Mesendoderm (in vitro differentiated cells): ENCODE data around the gene UROD.
A peak's percentile ranks its signal among the peaks of the same experiment; 100 is the strongest.
"Not testable (repeated sequence)": the region's sequence is repeated elsewhere in the genome, so short reads cannot be mapped to it uniquely, and the experiment has no call there.

ENCODE experiments used
- DNase-seq: peaks from one replicate; pipeline ENCODE4 v3.0.0; 2013
- H2AK5ac ChIP-seq: 2 replicates; pipeline ENCODE4 v1.6.1; 2013; ENCODE audit warnings: low read length, inconsistent platforms
- H2BK120ac ChIP-seq: 2 replicates; pipeline ENCODE4 v1.6.1; 2013; ENCODE audit warnings: low read depth, mild to moderate bottlenecking, low read length, moderate library complexity, mixed read lengths
- H2BK15ac ChIP-seq: replicated peaks from 2 replicates; pipeline ENCODE4 v1.6.1; 2013; ENCODE audit warnings: low read depth, mild to moderate bottlenecking, moderate library complexity
- H2BK5ac ChIP-seq: 2 replicates; pipeline ENCODE4 v1.6.1; 2013; ENCODE audit warnings: low read length, inconsistent platforms
- H3K18ac ChIP-seq: 2 replicates; pipeline ENCODE4 v1.6.1; 2013; ENCODE audit warnings: mild to moderate bottlenecking, low read length, mixed read lengths
- H3K23ac ChIP-seq: one replicate; pipeline ENCODE4 v1.6.1; 2013; ENCODE audit warnings: low read length
- H3K27ac ChIP-seq: 2 replicates; pipeline ENCODE4 v1.5.1; 2013; ENCODE audit warnings: low read depth, mild to moderate bottlenecking, inconsistent platforms, low read length, moderate library complexity
- H3K27me3 ChIP-seq: 2 replicates; pipeline ENCODE4 v1.6.1; 2013; ENCODE audit warnings: low read length, control low read depth, mild to moderate bottlenecking, inconsistent platforms; ENCODE audit not compliant: insufficient read depth, poor library complexity
- H3K36me3 ChIP-seq: 2 replicates; pipeline ENCODE4 v1.6.1; 2013; ENCODE audit warnings: low read length, inconsistent platforms; ENCODE audit not compliant: control insufficient read depth, insufficient read depth
- H3K4ac ChIP-seq: one replicate; pipeline ENCODE4 v1.6.1; 2013; ENCODE audit warnings: low read depth, mild to moderate bottlenecking, low read length, moderate library complexity
- H3K4me1 ChIP-seq: 2 replicates; pipeline ENCODE4 v1.6.1; 2013; ENCODE audit warnings: low read depth, low read length, inconsistent platforms; ENCODE audit not compliant: control insufficient read depth
- H3K4me2 ChIP-seq: 2 replicates; pipeline ENCODE4 v1.6.1; 2013; ENCODE audit warnings: low read length
- H3K4me3 ChIP-seq: 2 replicates; pipeline ENCODE4 v1.5.1; 2013; ENCODE audit warnings: mild to moderate bottlenecking, low read length
- H3K56ac ChIP-seq: one replicate; pipeline ENCODE4 v1.6.1; 2013; ENCODE audit warnings: low read length
- H3K79me1 ChIP-seq: 2 replicates; pipeline ENCODE4 v1.6.1; 2013; ENCODE audit warnings: low read length, inconsistent platforms
- H3K79me2 ChIP-seq: 2 replicates; pipeline ENCODE4 v1.6.1; 2013; ENCODE audit warnings: mild to moderate bottlenecking, low read length; ENCODE audit not compliant: control insufficient read depth, insufficient read depth
- H3K9ac ChIP-seq: 2 replicates; pipeline ENCODE4 v1.6.1; 2013; ENCODE audit warnings: low read length, inconsistent platforms
- H4K5ac ChIP-seq: one replicate; pipeline ENCODE4 v1.6.1; 2013; ENCODE audit warnings: low read length
- H4K8ac ChIP-seq: one replicate; pipeline ENCODE4 v1.6.1; 2013; ENCODE audit warnings: low read depth, mild to moderate bottlenecking, control low read depth, low read length, moderate library complexity
- WGBS: extraction: QIAGEN DNeasy Blood & Tissue Kit; methylation state at CpG from one replicate; pipeline ENCODE4 v1.1.7; 2013; ENCODE audit warnings: low lambda C conversion rate, missing lambda C conversion rate; ENCODE audit not compliant: insufficient coverage; ENCODE audit errors: extremely low coverage; 5-methylcytosine and 5-hydroxymethylcytosine counted together

Gene UROD

GRCh38 chr1:44976252-44976651, 35.8 kb upstream of the UROD start:
- no CpG with 5 or more reads among the region's 2 CpGs for WGBS
- no peak overlapping the region for H4K5ac ChIP-seq
- H3K18ac ChIP-seq = no peak overlapping the region
- no peaks in the 10 kb centered on the region for H3K27me3 ChIP-seq
- H2BK5ac ChIP-seq = no peak overlapping the region
- H3K9ac ChIP-seq = no peak overlapping the region
- H2BK15ac ChIP-seq = no peak overlapping the region
- H3K27ac ChIP-seq = no peak overlapping the region
- H3K4ac ChIP-seq = no peak overlapping the region
- H3K23ac ChIP-seq = no peak overlapping the region
- no peaks in the 10 kb centered on the region for H3K36me3 ChIP-seq
- no peak overlapping the region for H3K56ac ChIP-seq
- H2AK5ac ChIP-seq = no peak overlapping the region
- no peak for DNase-seq
- no peak overlapping the region for H2BK120ac ChIP-seq
- H4K8ac ChIP-seq = no peak overlapping the region
- no peaks in the 10 kb centered on the region for H3K4me1 ChIP-seq
- no peaks in the 10 kb centered on the region for H3K79me2 ChIP-seq
- H3K4me3 ChIP-seq = no peak overlapping the region
- no peak overlapping the region for H3K4me2 ChIP-seq
- H3K79me1 ChIP-seq = no peaks in the 10 kb centered on the region

DNA sequence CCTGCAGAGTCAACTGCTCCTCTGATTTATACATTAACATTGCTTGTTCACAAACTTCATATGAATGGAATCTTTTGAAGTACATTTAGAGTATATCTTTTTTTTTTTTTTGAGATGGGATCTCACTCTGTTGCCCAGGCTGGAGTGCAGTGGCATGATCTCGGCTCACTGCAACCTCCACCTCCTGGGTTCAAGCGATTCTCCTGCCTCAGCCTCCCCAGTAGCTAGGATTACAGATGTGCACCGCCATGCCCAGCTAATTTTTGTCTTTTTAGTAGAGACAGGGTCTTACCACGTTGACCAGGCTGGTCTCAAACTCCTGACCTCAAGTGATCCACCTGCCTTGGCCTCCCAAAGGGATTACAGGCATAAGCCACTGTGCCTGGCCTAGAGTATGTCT, 34.7 kb upstream of the UROD start:
- H3K4me2 ChIP-seq, H3K56ac ChIP-seq, H3K4me1 ChIP-seq, H3K9ac ChIP-seq, H3K79me2 ChIP-seq, H3K4ac ChIP-seq, H3K27me3 ChIP-seq, H2BK120ac ChIP-seq, H3K79me1 ChIP-seq, H3K23ac ChIP-seq, DNase-seq, H2BK15ac ChIP-seq, H4K8ac ChIP-seq, H2BK5ac ChIP-seq, H3K18ac ChIP-seq, H3K36me3 ChIP-seq, H3K4me3 ChIP-seq, H2AK5ac ChIP-seq, H4K5ac ChIP-seq, H3K27ac ChIP-seq: not testable (repeated sequence)
- no CpG with 5 or more reads among the region's 4 CpGs for WGBS

DNA sequence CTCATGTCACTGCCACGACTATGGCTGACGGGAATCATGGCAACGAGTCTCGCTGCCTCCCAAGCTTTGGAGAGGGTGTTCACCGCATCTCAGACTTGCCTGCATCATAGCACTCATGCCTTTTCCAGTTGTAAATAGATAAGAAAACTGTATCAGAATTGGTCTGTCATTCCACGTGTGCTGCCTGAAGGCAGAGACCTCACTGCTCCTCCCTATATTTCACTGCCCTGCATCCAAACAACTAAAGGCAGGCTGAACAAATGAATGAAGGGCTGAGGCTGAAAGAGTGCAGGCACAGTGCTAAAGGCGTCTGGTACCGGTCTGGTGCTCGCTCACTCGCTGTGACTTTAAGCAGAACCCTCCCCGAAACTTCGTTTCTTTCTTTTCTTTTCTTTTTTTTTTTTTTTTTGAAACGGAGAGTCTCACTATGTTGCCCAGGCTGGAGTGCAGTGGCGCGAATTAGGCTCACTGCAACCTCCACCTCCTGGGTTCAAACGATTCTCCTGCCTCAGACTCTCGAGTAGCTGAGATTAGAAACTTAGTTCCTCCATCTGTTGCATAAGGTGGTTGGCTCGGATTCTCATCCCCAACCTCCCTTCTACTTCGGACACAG, 26.2 kb upstream of the UROD start:
- peak overlapping the region; percentile 92 for H3K9ac ChIP-seq

GRCh38 chr1:44988531-44989156, 23.4 kb upstream of the UROD start:
- H3K4me3 ChIP-seq = no peak overlapping the region
- H3K79me1 ChIP-seq = peaks cover 6% of the 10 kb centered on the region
- whole genome bisulfite sequencing = 100% methylated on average over 2 of the region's 24 CpGs

More for the DNA sequence above, 26.2 kb upstream of the UROD start:
- H3K18ac ChIP-seq = no peak overlapping the region
- no peak overlapping the region for H2AK5ac ChIP-seq
- no peak overlapping the region for H3K27ac ChIP-seq
- no peaks in the 10 kb centered on the region for H3K36me3 ChIP-seq
- no peak overlapping the region for H3K4ac ChIP-seq
- DNase-seq = no peak
- no peak overlapping the region for H3K23ac ChIP-seq
- no CpG with 5 or more reads among the region's 19 CpGs for WGBS
- H2BK5ac ChIP-seq = no peak overlapping the region
- H2BK15ac ChIP-seq = no peak overlapping the region
- H3K4me2 ChIP-seq = peak overlapping the region; percentile 61
- H3K79me2 ChIP-seq = peaks cover 3% of the 10 kb centered on the region
- H3K4me3 ChIP-seq = peak overlapping the region; percentile 68
- H4K8ac ChIP-seq = no peak overlapping the region
- no peaks in the 10 kb centered on the region for H3K4me1 ChIP-seq
- no peak overlapping the region for H4K5ac ChIP-seq
- peak overlapping the region; percentile 96 for H3K56ac ChIP-seq
- no peak overlapping the region for H2BK120ac ChIP-seq
- peaks cover 6% of the 10 kb centered on the region for H3K79me1 ChIP-seq
- H3K27me3 ChIP-seq = no peaks in the 10 kb centered on the region

GRCh38 chr1:44994309-44994898, 17.6 kb upstream of the UROD start:
- H3K79me1 ChIP-seq = no peaks in the 10 kb centered on the region
- no peak overlapping the region for H4K5ac ChIP-seq
- H3K9ac ChIP-seq = no peak overlapping the region
- no peak overlapping the region for H3K23ac ChIP-seq
- H3K18ac ChIP-seq = no peak overlapping the region
- H3K36me3 ChIP-seq = no peaks in the 10 kb centered on the region
- no peak overlapping the region for H4K8ac ChIP-seq
- H3K4me3 ChIP-seq = no peak overlapping the region
- H2AK5ac ChIP-seq = no peak overlapping the region
- H3K4ac ChIP-seq = no peak overlapping the region
- DNase-seq = no peak
- no peaks in the 10 kb centered on the region for H3K27me3 ChIP-seq
- H3K79me2 ChIP-seq = no peaks in the 10 kb centered on the region
- H3K4me2 ChIP-seq = no peak overlapping the region
- no peak overlapping the region for H2BK5ac ChIP-seq
- no peaks in the 10 kb centered on the region for H3K4me1 ChIP-seq
- no CpG with 5 or more reads among the region's 7 CpGs for WGBS
- H3K56ac ChIP-seq = no peak overlapping the region
- no peak overlapping the region for H2BK120ac ChIP-seq
- no peak overlapping the region for H3K27ac ChIP-seq
- H2BK15ac ChIP-seq = no peak overlapping the region

More at GRCh38 chr1:44988531-44989156, 23.4 kb upstream of the UROD start:
- Histone ChIP-seq H4K8ac (no peak overlapping the region), H3K4me1 (no peaks in the 10 kb centered on the region), H2BK5ac (no peak overlapping the region), H3K27ac (no peak overlapping the region), H3K9ac (no peak overlapping the region), H4K5ac (no peak overlapping the region), H3K79me2 (peaks cover 3% of the 10 kb centered on the region), H3K27me3 (no peaks in the 10 kb centered on the region), H2BK120ac (no peak overlapping the region), H3K56ac (no peak overlapping the region), H3K36me3 (no peaks in the 10 kb centered on the region), H3K23ac (no peak overlapping the region), H2BK15ac (no peak overlapping the region), H2AK5ac (no peak overlapping the region), H3K18ac (no peak overlapping the region), H3K4me2 (no peak overlapping the region), H3K4ac (no peak overlapping the region)
- DNase-seq = no peak
